A549 treated with DMSO at 1 μM for 4 hours (cell line): ENCODE results near the gene SLC15A5. TPM values are rescaled to one million over a fixed set of nuclear protein-coding genes. Genes with fewer than 3 reads are reported as not detected.

Experiments used
- total RNA-seq: library from RNA; stranded (reverse); fragments of 200-300 nt; extraction: Qiagen RNA extraction; gene quantifications from 5 replicates; pipeline ENCODE4 v1.2.3, GENCODE V29; 2022; ENCODE audit warnings: low read depth

SLC15A5 gene
- total RNA-seq: not detected in 5 replicates

GRCh38 chr12:16277585-16277984 is at the start of gene SLC15A5:
Gene SLC15A5, minus strand, starts transcription at chr12:16277685. Its CDS starts 0 bp downstream, at chr12:16277685.

Other genes with a start within 250 kb of the SLC15A5 start
- 728 to 858 TPM (median 785 TPM) in 5 replicates for gene MGST1, start 70.0 kb upstream of the SLC15A5 start, total RNA-seq